Measurements from ENCODE around the gene ZNF655.

ZNF655 gene

DNA sequence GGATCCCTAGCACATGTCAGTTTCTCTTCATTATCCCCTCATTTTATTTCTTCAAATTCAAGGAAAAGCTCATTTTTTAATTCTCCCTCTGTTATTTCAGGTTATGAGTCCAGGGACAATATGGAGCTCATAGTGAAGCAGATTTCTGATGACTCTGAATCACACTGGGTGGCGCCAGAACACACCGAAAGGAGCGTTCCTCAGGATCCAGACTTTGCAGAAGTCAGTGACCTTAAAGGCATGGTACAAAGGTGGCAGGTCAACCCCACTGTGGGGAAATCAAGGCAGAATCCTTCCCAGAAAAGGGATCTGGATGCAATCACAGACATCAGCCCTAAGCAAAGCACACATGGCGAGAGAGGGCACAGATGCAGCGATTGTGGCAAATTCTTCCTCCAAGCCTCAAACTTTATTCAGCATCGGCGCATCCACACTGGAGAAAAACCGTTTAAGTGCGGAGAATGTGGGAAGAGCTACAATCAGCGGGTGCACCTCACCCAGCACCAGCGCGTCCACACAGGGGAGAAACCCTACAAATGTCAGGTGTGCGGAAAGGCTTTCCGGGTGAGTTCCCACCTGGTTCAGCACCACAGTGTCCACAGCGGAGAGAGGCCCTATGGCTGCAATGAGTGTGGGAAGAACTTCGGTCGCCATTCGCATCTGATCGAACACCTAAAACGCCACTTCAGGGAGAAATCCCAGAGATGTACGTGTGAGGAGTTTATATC lies 32.6 kb upstream of the ZNF655 start:
- H3F3A ChIP-seq (ENCODE audit: control insufficient read depth, insufficient read depth), result peaks cover 7% of the 10 kb centered on the region; the same call in 1 of the 2 replicates
- no peak overlapping the region for H3K4me2 ChIP-seq (ENCODE audit: low read length)
- peaks cover 20% of the 10 kb centered on the region for H3K9me3 ChIP-seq (ENCODE audit: control insufficient read depth, insufficient read depth, low read length)
- TF ChIP-seq EZH2phosphoT487 (IDR thresholded peaks at IDR 0.05; ENCODE audit: borderline replicate concordance, low read length), result no peak
- TF ChIP-seq, protein P1, sequence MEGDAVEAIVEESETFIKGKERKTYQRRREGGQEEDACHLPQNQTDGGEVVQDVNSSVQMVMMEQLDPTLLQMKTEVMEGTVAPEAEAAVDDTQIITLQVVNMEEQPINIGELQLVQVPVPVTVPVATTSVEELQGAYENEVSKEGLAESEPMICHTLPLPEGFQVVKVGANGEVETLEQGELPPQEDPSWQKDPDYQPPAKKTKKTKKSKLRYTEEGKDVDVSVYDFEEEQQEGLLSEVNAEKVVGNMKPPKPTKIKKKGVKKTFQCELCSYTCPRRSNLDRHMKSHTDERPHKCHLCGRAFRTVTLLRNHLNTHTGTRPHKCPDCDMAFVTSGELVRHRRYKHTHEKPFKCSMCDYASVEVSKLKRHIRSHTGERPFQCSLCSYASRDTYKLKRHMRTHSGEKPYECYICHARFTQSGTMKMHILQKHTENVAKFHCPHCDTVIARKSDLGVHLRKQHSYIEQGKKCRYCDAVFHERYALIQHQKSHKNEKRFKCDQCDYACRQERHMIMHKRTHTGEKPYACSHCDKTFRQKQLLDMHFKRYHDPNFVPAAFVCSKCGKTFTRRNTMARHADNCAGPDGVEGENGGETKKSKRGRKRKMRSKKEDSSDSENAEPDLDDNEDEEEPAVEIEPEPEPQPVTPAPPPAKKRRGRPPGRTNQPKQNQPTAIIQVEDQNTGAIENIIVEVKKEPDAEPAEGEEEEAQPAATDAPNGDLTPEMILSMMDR (IDR thresholded peaks at IDR 0.05; ENCODE audit: low read depth, low read length, poor library complexity, severe bottlenecking), result peak; percentile 43
- H3K36me3 ChIP-seq (ENCODE audit: control insufficient read depth, low read length), result peaks cover 56% of the 10 kb centered on the region
- H3K4me1 ChIP-seq (ENCODE audit: control insufficient read depth, low read length), result no peaks in the 10 kb centered on the region
- H3K27ac ChIP-seq (ENCODE audit: low read depth, low read length), result no peak overlapping the region
- no peaks in the 10 kb centered on the region for H3K27me3 ChIP-seq (ENCODE audit: control insufficient read depth, low read length)
- H3K4me3 ChIP-seq (ENCODE audit: low read length), result no peak overlapping the region
- no peaks in the 10 kb centered on the region for H3K79me2 ChIP-seq (ENCODE audit: control insufficient read depth, low read length)
- no peaks in the 10 kb centered on the region for H4K20me1 ChIP-seq (ENCODE audit: control insufficient read depth, insufficient read depth, low read depth, low read length)
- H3K9me2 ChIP-seq (replicated peaks; ENCODE audit: control insufficient read depth, low read length), result no peaks in the 10 kb centered on the region

DNA sequence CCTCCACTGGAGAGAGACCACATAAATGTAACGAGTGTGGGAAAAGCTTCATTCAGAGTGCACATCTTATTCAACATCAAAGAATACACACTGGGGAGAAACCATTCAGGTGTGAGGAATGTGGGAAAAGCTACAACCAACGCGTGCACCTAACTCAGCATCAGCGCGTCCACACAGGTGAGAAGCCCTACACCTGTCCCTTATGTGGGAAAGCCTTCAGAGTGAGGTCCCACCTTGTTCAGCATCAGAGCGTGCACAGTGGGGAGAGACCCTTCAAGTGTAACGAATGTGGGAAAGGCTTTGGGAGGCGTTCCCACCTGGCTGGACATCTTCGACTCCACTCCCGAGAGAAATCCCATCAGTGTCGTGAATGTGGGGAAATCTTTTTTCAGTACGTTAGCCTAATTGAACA lies 27.1 kb upstream of the ZNF655 start:
- TF ChIP-seq EZH2phosphoT487 (IDR thresholded peaks at IDR 0.05; ENCODE audit: borderline replicate concordance, low read length), result no peak
- TF ChIP-seq, protein P1 (IDR thresholded peaks at IDR 0.05; ENCODE audit: low read depth, low read length, poor library complexity, severe bottlenecking), result no peak
- Histone ChIP-seq H3K79me2 (ENCODE audit: control insufficient read depth, low read length) (no peaks in the 10 kb centered on the region), H3K4me2 (ENCODE audit: low read length) (no peak overlapping the region), H3K27me3 (ENCODE audit: control insufficient read depth, low read length) (no peaks in the 10 kb centered on the region), H3K27ac (ENCODE audit: low read depth, low read length) (no peak overlapping the region), H3K4me3 (ENCODE audit: low read length) (no peak overlapping the region), H3F3A (ENCODE audit: control insufficient read depth, insufficient read depth) (no peaks in the 10 kb centered on the region), H3K9me3 (ENCODE audit: control insufficient read depth, insufficient read depth, low read length) (peaks cover 42% of the 10 kb centered on the region), H3K9me2 (replicated peaks; ENCODE audit: control insufficient read depth, low read length) (no peaks in the 10 kb centered on the region), H3K4me1 (ENCODE audit: control insufficient read depth, low read length) (no peaks in the 10 kb centered on the region), H4K20me1 (ENCODE audit: control insufficient read depth, insufficient read depth, low read depth, low read length) (no peaks in the 10 kb centered on the region), H3K36me3 (ENCODE audit: control insufficient read depth, low read length) (peaks cover 59% of the 10 kb centered on the region)

DNA sequence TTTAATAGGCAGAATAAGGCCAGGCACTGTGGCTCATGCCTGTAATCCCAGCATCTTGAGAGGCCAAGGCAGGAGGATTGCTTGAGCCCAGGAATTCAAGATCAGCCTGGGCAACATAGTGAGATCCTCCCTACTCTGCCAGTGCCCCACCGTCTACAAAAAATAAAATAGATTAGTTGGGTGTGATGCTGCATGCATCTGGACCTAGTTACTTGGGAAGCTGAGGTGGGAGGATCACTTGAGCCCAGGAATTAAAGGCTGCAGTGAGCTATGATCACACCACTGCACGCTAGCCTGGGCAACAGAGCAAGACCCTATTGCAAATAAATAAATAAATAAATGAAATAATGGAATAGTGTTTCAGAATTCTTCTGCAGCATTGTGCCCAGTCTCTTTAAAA lies 22.8 kb upstream of the ZNF655 start:
- H3K4me1 ChIP-seq (ENCODE audit: control insufficient read depth, low read length), result no peaks in the 10 kb centered on the region
- no peak overlapping the region for H3K27ac ChIP-seq (ENCODE audit: low read depth, low read length)
- TF ChIP-seq EZH2phosphoT487 (IDR thresholded peaks at IDR 0.05; ENCODE audit: borderline replicate concordance, low read length), result no peak
- TF ChIP-seq, protein P1 (IDR thresholded peaks at IDR 0.05; ENCODE audit: low read depth, low read length, poor library complexity, severe bottlenecking), result no peak
- no peaks in the 10 kb centered on the region for H3F3A ChIP-seq (ENCODE audit: control insufficient read depth, insufficient read depth)
- H3K9me2 ChIP-seq (replicated peaks; ENCODE audit: control insufficient read depth, low read length), result no peaks in the 10 kb centered on the region
- no peak overlapping the region for H3K4me2 ChIP-seq (ENCODE audit: low read length)
- peaks cover 30% of the 10 kb centered on the region for H3K9me3 ChIP-seq (ENCODE audit: control insufficient read depth, insufficient read depth, low read length)
- peaks cover 25% of the 10 kb centered on the region for H3K36me3 ChIP-seq (ENCODE audit: control insufficient read depth, low read length)
- H4K20me1 ChIP-seq (ENCODE audit: control insufficient read depth, insufficient read depth, low read depth, low read length), result no peaks in the 10 kb centered on the region
- H3K4me3 ChIP-seq (ENCODE audit: low read length), result no peak overlapping the region
- no peaks in the 10 kb centered on the region for H3K27me3 ChIP-seq (ENCODE audit: control insufficient read depth, low read length)
- no peaks in the 10 kb centered on the region for H3K79me2 ChIP-seq (ENCODE audit: control insufficient read depth, low read length)

Data from DOHH2 (cell line).